ENCODE measurements around the gene PCDH9.

The PCDH9 gene

GRCh38 chr13:66560189-66560588 is 669.9 kb downstream of the PCDH9 start:
- Histone ChIP-seq H3K4me1 (ENCODE audit: control insufficient read depth in 1 of 2, insufficient read depth in 1 of 2, low read depth in 1 of 2, low read length in 1 of 2) (no peaks in the 10 kb centered on the region), H3K36me3 (no peaks in the 10 kb centered on the region), H3K27ac (no peak overlapping the region), H3K4me3 (ENCODE audit: low read depth in 1 of 2, low read length in 1 of 2) (no peak overlapping the region), H3K9me3 (no peaks in the 10 kb centered on the region), H3K27me3 (no peaks in the 10 kb centered on the region)
- TF ChIP-seq CTCF (IDR thresholded peaks at IDR 0.05) = no peak

- no peak for TF ChIP-seq CTCF (IDR thresholded peaks at IDR 0.05)
- Histone ChIP-seq H3K27ac (no peak overlapping the region), H3K27me3 (no peaks in the 10 kb centered on the region)
Measured at GRCh38 chr13:66559093-66559492, 671.0 kb downstream of the PCDH9 start.

GRCh38 chr13:66558506-66558905 is 671.6 kb downstream of the PCDH9 start:
- Histone ChIP-seq H3K4me1 (ENCODE audit: control insufficient read depth in 1 of 2, insufficient read depth in 1 of 2, low read depth in 1 of 2, low read length in 1 of 2) (no peaks in the 10 kb centered on the region), H3K27me3 (no peaks in the 10 kb centered on the region), H3K9me3 (no peaks in the 10 kb centered on the region), H3K27ac (no peak overlapping the region), H3K4me3 (ENCODE audit: low read depth in 1 of 2, low read length in 1 of 2) (no peak overlapping the region), H3K36me3 (no peaks in the 10 kb centered on the region)
- TF ChIP-seq CTCF (IDR thresholded peaks at IDR 0.05) = no peak

More at GRCh38 chr13:66559093-66559492, 671.0 kb downstream of the PCDH9 start:
- Histone ChIP-seq H3K4me3 (ENCODE audit: low read depth in 1 of 2, low read length in 1 of 2) (no peak overlapping the region), H3K36me3 (no peaks in the 10 kb centered on the region), H3K9me3 (no peaks in the 10 kb centered on the region), H3K4me1 (ENCODE audit: control insufficient read depth in 1 of 2, insufficient read depth in 1 of 2, low read depth in 1 of 2, low read length in 1 of 2) (no peaks in the 10 kb centered on the region)

- no peak for TF ChIP-seq CTCF (IDR thresholded peaks at IDR 0.05)
Measured at GRCh38 chr13:66557357-66557756, 672.8 kb downstream of the PCDH9 start.

GRCh38 chr13:66556306-66556705 is 673.8 kb downstream of the PCDH9 start:
- Histone ChIP-seq H3K4me3 (ENCODE audit: low read depth in 1 of 2, low read length in 1 of 2) (no peak overlapping the region), H3K27me3 (no peaks in the 10 kb centered on the region), H3K36me3 (no peaks in the 10 kb centered on the region), H3K4me1 (ENCODE audit: control insufficient read depth in 1 of 2, insufficient read depth in 1 of 2, low read depth in 1 of 2, low read length in 1 of 2) (no peaks in the 10 kb centered on the region), H3K27ac (no peak overlapping the region), H3K9me3 (no peaks in the 10 kb centered on the region)
- no peak for TF ChIP-seq CTCF (IDR thresholded peaks at IDR 0.05)

More at GRCh38 chr13:66557357-66557756, 672.8 kb downstream of the PCDH9 start:
- Histone ChIP-seq H3K4me3 (ENCODE audit: low read depth in 1 of 2, low read length in 1 of 2) (no peak overlapping the region), H3K27me3 (no peaks in the 10 kb centered on the region), H3K27ac (no peak overlapping the region), H3K4me1 (ENCODE audit: control insufficient read depth in 1 of 2, insufficient read depth in 1 of 2, low read depth in 1 of 2, low read length in 1 of 2) (no peaks in the 10 kb centered on the region), H3K9me3 (no peaks in the 10 kb centered on the region), H3K36me3 (no peaks in the 10 kb centered on the region)

GRCh38 chr13:66553391-66553790 is 676.7 kb downstream of the PCDH9 start:
- Histone ChIP-seq H3K27me3 (no peaks in the 10 kb centered on the region), H3K36me3 (no peaks in the 10 kb centered on the region), H3K4me3 (ENCODE audit: low read depth in 1 of 2, low read length in 1 of 2) (no peak overlapping the region), H3K27ac (no peak overlapping the region), H3K9me3 (no peaks in the 10 kb centered on the region), H3K4me1 (ENCODE audit: control insufficient read depth in 1 of 2, insufficient read depth in 1 of 2, low read depth in 1 of 2, low read length in 1 of 2) (no peaks in the 10 kb centered on the region)
- no peak for TF ChIP-seq CTCF (IDR thresholded peaks at IDR 0.05)
